KOPT-K1 (cell line): ENCODE data around the gene MYO10.

Experiments
- H3K27ac ChIP-seq: fragments of 200-600 bp; sonication (generic); 2 replicates; pipeline ENCODE4 v1.5.1; 2016; ENCODE audit warnings: antibody characterized with exemption, mild to moderate bottlenecking, low read depth, low read length; ENCODE audit not compliant: poor library complexity, severe bottlenecking
- H3K36me3 ChIP-seq: fragments of 200-600 bp; sonication (generic); 2 replicates; pipeline ENCODE4 v1.5.1; 2017; ENCODE audit warnings: antibody characterized with exemption, mild to moderate bottlenecking, low read length, moderate library complexity; ENCODE audit not compliant: insufficient read depth
- H3K9me3 ChIP-seq: fragments of 200-600 bp; sonication (generic); 2 replicates; pipeline ENCODE4 v1.5.1; 2017; ENCODE audit warnings: antibody characterized with exemption, low read length, mild to moderate bottlenecking; ENCODE audit not compliant: insufficient read depth, poor library complexity, severe bottlenecking

Gene MYO10

DNA sequence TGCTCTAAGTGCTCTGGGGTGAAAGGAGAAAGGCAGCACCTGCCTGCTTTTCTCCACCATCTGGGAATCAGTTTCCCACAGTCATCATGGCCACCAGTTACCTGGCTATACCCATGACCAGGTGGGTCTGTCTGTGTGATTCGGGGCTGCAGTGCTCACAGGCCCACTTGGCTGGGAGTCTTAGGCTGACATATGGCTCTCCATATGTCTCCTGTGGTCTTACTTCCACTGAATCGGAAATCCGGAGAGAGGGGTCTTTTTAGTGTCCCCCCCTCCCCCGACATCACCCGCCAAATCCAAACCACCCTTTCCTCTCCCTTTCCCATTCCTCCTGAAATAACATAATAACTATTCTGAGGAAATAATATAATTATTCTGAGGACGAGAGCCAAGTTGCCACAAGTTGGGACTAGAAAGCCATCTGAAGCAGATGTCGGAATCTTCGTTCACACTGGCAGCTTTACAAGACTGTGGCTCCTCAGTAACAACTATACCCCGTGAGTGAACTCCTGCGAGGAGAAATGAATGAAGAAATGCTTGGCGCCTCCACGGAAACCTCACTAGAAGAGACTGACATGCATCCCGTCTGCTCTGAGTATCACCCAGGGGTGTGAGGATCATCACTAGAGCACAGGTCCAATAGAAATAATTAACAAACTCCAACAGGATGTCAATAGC lies 143.4 kb downstream of the MYO10 start:
- H3K27ac ChIP-seq, result no peak overlapping the region
- H3K9me3 ChIP-seq, result no peaks in the 10 kb centered on the region
- H3K36me3 ChIP-seq, result no peaks in the 10 kb centered on the region

DNA sequence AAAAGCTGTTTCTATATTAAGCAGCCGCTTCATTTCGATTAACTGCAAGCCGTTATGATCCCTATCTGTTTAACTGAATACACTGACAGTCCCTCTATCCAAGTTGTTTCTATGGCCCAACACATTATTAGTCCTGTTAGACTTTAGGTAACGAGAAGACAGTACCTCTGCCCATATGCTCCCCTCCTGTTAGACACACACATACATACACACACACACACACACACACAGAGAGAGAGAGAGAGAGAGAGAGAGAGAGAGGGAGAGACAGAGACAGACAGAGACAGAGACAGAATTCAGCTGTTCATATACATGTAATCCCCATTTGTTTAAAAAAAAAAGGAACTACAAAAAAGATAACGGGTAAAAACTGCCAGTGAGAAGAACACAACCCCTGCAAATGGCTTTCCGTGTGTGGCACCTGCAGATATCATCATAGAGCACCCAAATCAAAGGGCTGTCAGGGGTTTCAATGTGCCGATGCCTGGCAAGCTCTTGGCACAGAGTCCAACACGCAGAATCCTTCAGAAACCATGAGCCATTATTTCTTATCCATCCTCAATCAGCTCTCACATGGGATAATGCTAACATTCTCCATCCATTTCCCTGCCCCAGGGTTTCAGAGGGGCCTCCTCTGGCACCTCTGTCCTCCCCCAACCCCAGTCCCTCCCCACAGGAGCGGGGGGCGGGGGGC lies 144.0 kb downstream of the MYO10 start:
- no peak overlapping the region for H3K27ac ChIP-seq

DNA sequence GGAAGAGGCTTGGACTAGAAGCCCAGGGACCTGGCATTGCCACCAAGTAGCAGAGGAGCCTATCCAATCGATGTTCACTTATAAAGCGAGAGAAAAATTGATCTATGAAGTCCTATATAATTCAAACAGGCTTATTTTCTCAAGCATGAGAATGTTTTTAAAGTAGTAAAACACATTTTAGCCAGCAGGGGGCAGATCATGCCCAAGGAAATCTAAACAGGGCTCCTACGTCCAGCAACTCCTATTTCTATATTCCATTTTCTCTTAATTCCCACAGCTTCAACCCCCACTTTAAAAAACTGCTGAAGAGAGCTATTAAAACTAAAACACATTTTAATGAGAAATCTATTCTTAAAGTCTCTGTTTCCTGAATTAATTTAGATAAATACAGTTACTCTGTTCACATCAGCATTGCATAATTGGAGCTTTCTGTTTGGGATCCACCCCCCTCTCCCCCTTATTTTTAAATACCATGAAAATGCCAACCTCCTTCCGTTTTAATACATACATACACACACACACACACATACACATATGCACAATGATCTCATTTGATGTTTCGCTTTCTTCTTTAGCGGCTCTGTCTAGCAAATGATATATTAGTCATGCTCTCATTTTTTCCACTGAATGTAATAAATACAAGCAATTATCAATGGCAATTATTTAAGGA lies 144.9 kb downstream of the MYO10 start:
- no peaks in the 10 kb centered on the region for H3K36me3 ChIP-seq
- no peak overlapping the region for H3K27ac ChIP-seq
- H3K9me3 ChIP-seq, result no peaks in the 10 kb centered on the region

More for the DNA sequence above, 144.0 kb downstream of the MYO10 start:
- Histone ChIP-seq H3K9me3 (no peaks in the 10 kb centered on the region), H3K36me3 (no peaks in the 10 kb centered on the region)

DNA sequence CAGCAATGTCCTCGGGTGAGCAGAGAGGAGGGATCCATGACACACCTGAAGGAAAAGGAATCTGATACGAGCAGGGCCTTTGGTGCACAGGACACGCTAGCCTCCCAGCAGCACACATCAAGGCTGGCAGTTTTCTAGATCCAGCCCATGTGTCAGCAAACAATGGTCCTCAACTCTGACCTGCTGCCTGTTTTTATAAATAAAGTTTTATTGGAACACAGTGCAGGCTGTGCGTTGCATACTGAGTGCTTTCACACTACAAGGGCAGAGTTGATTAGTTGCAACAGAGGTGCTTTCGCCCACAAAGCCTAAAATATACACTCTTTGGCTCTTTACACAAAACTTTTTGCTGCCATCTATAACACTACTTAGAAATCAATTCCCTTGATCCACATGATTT lies 147.1 kb downstream of the MYO10 start:
- no peaks in the 10 kb centered on the region for H3K9me3 ChIP-seq
- no peak overlapping the region for H3K27ac ChIP-seq
- no peaks in the 10 kb centered on the region for H3K36me3 ChIP-seq

GRCh38 chr5:16787278-16787677 lies 148.8 kb downstream of the MYO10 start:
- Histone ChIP-seq H3K27ac (no peak overlapping the region), H3K36me3 (no peaks in the 10 kb centered on the region), H3K9me3 (no peaks in the 10 kb centered on the region)

- H3K9me3 ChIP-seq, result no peaks in the 10 kb centered on the region
- no peak overlapping the region for H3K27ac ChIP-seq
- no peaks in the 10 kb centered on the region for H3K36me3 ChIP-seq
Observed at GRCh38 chr5:16784843-16785791, 151.0 kb downstream of the MYO10 start.

- Histone ChIP-seq H3K27ac (no peak overlapping the region), H3K9me3 (no peaks in the 10 kb centered on the region), H3K36me3 (no peaks in the 10 kb centered on the region)
Observed at GRCh38 chr5:16784088-16784487, 152.0 kb downstream of the MYO10 start.

- no peaks in the 10 kb centered on the region for H3K9me3 ChIP-seq
- H3K27ac ChIP-seq, result no peak overlapping the region
- H3K36me3 ChIP-seq, result no peaks in the 10 kb centered on the region
Observed at GRCh38 chr5:16781828-16782626, 154.1 kb downstream of the MYO10 start.

- Histone ChIP-seq H3K27ac (no peak overlapping the region), H3K36me3 (no peaks in the 10 kb centered on the region), H3K9me3 (no peaks in the 10 kb centered on the region)
Observed at GRCh38 chr5:16780325-16780724, 155.8 kb downstream of the MYO10 start.

GRCh38 chr5:16777432-16777831 lies 158.7 kb downstream of the MYO10 start:
- no peaks in the 10 kb centered on the region for H3K36me3 ChIP-seq
- no peaks in the 10 kb centered on the region for H3K9me3 ChIP-seq
- no peak overlapping the region for H3K27ac ChIP-seq

GRCh38 chr5:16776611-16777251 lies 159.4 kb downstream of the MYO10 start:
- Histone ChIP-seq H3K9me3 (no peaks in the 10 kb centered on the region), H3K36me3 (no peaks in the 10 kb centered on the region), H3K27ac (no peak overlapping the region)

DNA sequence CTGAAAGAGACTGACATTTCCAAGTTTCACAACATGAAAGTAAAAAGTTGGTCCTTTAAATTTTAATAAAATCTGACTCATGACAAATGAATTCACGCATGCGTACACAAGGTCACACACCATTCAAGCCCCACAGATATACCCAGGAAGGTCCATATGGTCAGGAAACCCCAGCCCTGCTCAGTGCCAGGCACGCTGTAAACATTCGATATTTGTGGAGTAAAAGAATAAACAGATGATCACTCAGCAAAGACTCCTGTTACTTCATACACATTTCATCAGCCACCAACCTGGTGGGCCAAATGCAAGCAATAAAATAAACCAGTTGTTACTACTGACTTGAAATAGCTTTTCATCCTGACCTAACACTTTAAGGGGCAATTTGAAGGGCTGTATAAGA lies 161.3 kb downstream of the MYO10 start:
- Histone ChIP-seq H3K36me3 (no peaks in the 10 kb centered on the region), H3K27ac (no peak overlapping the region), H3K9me3 (no peaks in the 10 kb centered on the region)

DNA sequence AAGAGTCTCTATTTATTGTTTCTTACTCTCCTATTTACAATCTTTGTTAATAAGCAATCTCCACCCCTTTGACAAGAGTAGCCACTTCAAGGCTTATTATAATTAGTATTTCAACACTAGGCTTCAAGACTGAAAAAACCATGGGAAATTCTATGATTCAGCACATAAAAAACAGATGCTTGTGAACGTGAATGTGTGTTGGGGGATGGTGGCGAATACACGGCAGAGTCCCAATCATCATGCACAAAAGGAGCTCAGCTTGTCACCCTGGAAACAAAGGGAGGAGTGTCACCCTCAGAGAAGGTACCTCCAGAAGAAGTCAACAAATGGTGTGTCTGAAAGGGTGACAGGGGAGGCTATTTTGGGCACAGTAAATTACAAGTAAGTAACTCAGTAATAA lies 162.1 kb downstream of the MYO10 start:
- H3K27ac ChIP-seq, result no peak overlapping the region
- H3K9me3 ChIP-seq, result no peaks in the 10 kb centered on the region
- no peaks in the 10 kb centered on the region for H3K36me3 ChIP-seq

DNA sequence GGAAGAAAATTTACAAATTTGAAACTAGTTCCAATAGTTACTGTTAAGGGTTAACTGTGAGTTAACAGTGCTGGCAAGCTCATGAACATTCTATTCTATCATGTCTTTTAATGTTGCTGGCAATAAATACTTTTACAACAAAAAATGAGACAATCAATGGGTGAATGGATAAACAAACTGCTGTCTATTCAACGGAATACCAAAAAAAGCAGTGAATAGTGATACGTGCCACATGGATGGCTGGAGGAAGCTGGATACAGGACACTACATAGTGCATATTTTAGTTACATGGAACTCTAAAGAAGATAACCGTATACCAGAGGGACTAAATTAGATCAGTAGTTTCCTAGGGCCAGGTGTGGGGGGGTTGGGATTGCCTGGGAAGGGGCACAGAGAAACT lies 163.5 kb downstream of the MYO10 start:
- H3K9me3 ChIP-seq, result no peaks in the 10 kb centered on the region
- no peaks in the 10 kb centered on the region for H3K36me3 ChIP-seq
- no peak overlapping the region for H3K27ac ChIP-seq
